ENCODE data around the gene HOMER3.
"Not testable (repeated sequence)": the region's sequence is repeated elsewhere in the genome, so short reads cannot be mapped to it uniquely, and the experiment has no call there.

HOMER3 gene

GRCh38 chr19:18967358-18968146 lies 26.5 kb upstream of the HOMER3 start:
- DNase-seq (ENCODE audit: insufficient read length, low spot score) (no peak), FAIRE-seq (no peak)
- no peak for TF ChIP-seq POLR2A (IDR thresholded peaks at IDR 0.05; ENCODE audit: low read depth, low read length)

- TF ChIP-seq POLR2A (IDR thresholded peaks at IDR 0.05; ENCODE audit: low read depth, low read length) = no peak
- DNase-seq (ENCODE audit: insufficient read length, low spot score) (no peak), FAIRE-seq (no peak)
Observed at GRCh38 chr19:18966307-18966706, 25.3 kb upstream of the HOMER3 start.

- no peak for TF ChIP-seq POLR2A (IDR thresholded peaks at IDR 0.05; ENCODE audit: low read depth, low read length)
- DNase-seq (ENCODE audit: insufficient read length, low spot score) = no peak
- FAIRE-seq = no peak
Observed at GRCh38 chr19:18964121-18964520, 23.1 kb upstream of the HOMER3 start.

- no peak for DNase-seq (ENCODE audit: insufficient read length, low spot score)
- no peak for FAIRE-seq
Observed at GRCh38 chr19:18961767-18962620, 21.0 kb upstream of the HOMER3 start.

GRCh38 chr19:18960370-18960769 lies 19.4 kb upstream of the HOMER3 start:
- no peak for TF ChIP-seq POLR2A (IDR thresholded peaks at IDR 0.05; ENCODE audit: low read depth, low read length)
- DNase-seq (ENCODE audit: insufficient read length, low spot score) (no peak), FAIRE-seq (no peak)

More at GRCh38 chr19:18961767-18962620, 21.0 kb upstream of the HOMER3 start:
- no peak for TF ChIP-seq POLR2A (IDR thresholded peaks at IDR 0.05; ENCODE audit: low read depth, low read length)

- no peak for FAIRE-seq
- TF ChIP-seq POLR2A (IDR thresholded peaks at IDR 0.05; ENCODE audit: low read depth, low read length) = no peak
- DNase-seq (ENCODE audit: insufficient read length, low spot score) = no peak
Observed at GRCh38 chr19:18955042-18955441, 14.0 kb upstream of the HOMER3 start.

GRCh38 chr19:18954094-18954493 lies 13.1 kb upstream of the HOMER3 start:
- TF ChIP-seq POLR2A (IDR thresholded peaks at IDR 0.05; ENCODE audit: low read depth, low read length) = no peak
- FAIRE-seq = no peak
- DNase-seq (ENCODE audit: insufficient read length, low spot score) = no peak

GRCh38 chr19:18952364-18953003 lies 11.5 kb upstream of the HOMER3 start:
- FAIRE-seq; DNase-seq (ENCODE audit: insufficient read length, low spot score): not testable (repeated sequence)

- DNase-seq (ENCODE audit: insufficient read length, low spot score) (no peak), FAIRE-seq (no peak)
- no peak for TF ChIP-seq POLR2A (IDR thresholded peaks at IDR 0.05; ENCODE audit: low read depth, low read length)
Observed at GRCh38 chr19:18951721-18952281, 10.8 kb upstream of the HOMER3 start.

GRCh38 chr19:18949858-18950257 lies 8.8 kb upstream of the HOMER3 start:
- no peak for DNase-seq (ENCODE audit: insufficient read length, low spot score)
- no peak for TF ChIP-seq POLR2A (IDR thresholded peaks at IDR 0.05; ENCODE audit: low read depth, low read length)
- no peak for FAIRE-seq

- DNase-seq (ENCODE audit: insufficient read length, low spot score) = no peak
- no peak for TF ChIP-seq POLR2A (IDR thresholded peaks at IDR 0.05; ENCODE audit: low read depth, low read length)
- no peak for FAIRE-seq
Observed at GRCh38 chr19:18948976-18949356, 7.9 kb upstream of the HOMER3 start.

GRCh38 chr19:18948075-18948975 lies 7.3 kb upstream of the HOMER3 start:
- FAIRE-seq (no peak), DNase-seq (ENCODE audit: insufficient read length, low spot score) (no peak)
- no peak for TF ChIP-seq POLR2A (IDR thresholded peaks at IDR 0.05; ENCODE audit: low read depth, low read length)

- DNase-seq (ENCODE audit: insufficient read length, low spot score) (no peak), FAIRE-seq (no peak)
- no peak for TF ChIP-seq POLR2A (IDR thresholded peaks at IDR 0.05; ENCODE audit: low read depth, low read length)
Observed at GRCh38 chr19:18946918-18947317, 5.9 kb upstream of the HOMER3 start.
